Neural cell (in vitro differentiated cells): ENCODE results near the gene NANOS3. TPM values are rescaled to one million over a fixed set of nuclear protein-coding genes. Genes with fewer than 3 reads are reported as not detected.

Experiments
- H2AFZ ChIP-seq: fragments of 200-600, 300-800 bp; sonication (generic), shearing (Covaris generic); 2 replicates; pipeline ENCODE4 v1.6.0; 2014; ENCODE audit warnings: low read depth, mild to moderate bottlenecking, antibody characterized with exemption, low read length, moderate library complexity
- H3F3A ChIP-seq: fragments of 200-600 bp; shearing (Covaris generic); 2 replicates; pipeline ENCODE4 v1.6.1; 2016; ENCODE audit warnings: mild to moderate bottlenecking, moderate library complexity, mixed read lengths, antibody characterized with exemption, low read length; ENCODE audit not compliant: insufficient read depth, poor library complexity, severe bottlenecking
- H3K27ac ChIP-seq: fragments of 200-600, 300-800 bp; sonication (generic), shearing (Covaris generic); 2 replicates; pipeline ENCODE4 v1.5.1; 2014; ENCODE audit warnings: mild to moderate bottlenecking, low read length, moderate library complexity
- H3K27me3 ChIP-seq: fragments of 300-800, 200-600 bp; sonication (generic), shearing (Covaris generic); 2 replicates; pipeline ENCODE4 v1.6.0; 2014; ENCODE audit warnings: mild to moderate bottlenecking, low read depth, low read length, moderate library complexity; ENCODE audit not compliant: insufficient read depth
- H3K36me3 ChIP-seq: fragments of 300-800, 200-600 bp; sonication (generic), shearing (Covaris generic); 2 replicates; pipeline ENCODE4 v1.5.1; 2014; ENCODE audit warnings: mild to moderate bottlenecking, antibody characterized with exemption, low read length, moderate library complexity; ENCODE audit not compliant: insufficient read depth
- H3K4me2 ChIP-seq: fragments of 300-800, 200-600 bp; sonication (generic), shearing (Covaris generic); 2 replicates; pipeline ENCODE4 v1.6.0; 2014; ENCODE audit warnings: mild to moderate bottlenecking, low read length
- H3K4me3 ChIP-seq: fragments of 300-800, 200-600 bp; sonication (generic), shearing (Covaris generic); 2 replicates; pipeline ENCODE4 v1.5.1; 2014; ENCODE audit warnings: mild to moderate bottlenecking, low read length, moderate library complexity
- H3K79me2 ChIP-seq: fragments of 200-600 bp; shearing (Covaris generic); replicated peaks from 2 replicates; pipeline ENCODE4 v1.6.0; 2014; ENCODE audit warnings: mild to moderate bottlenecking, low read length, moderate library complexity; ENCODE audit not compliant: insufficient read depth
- H3K9ac ChIP-seq: fragments of 300-800, 200-600 bp; sonication (generic), shearing (Covaris generic); 2 replicates; pipeline ENCODE4 v1.6.1; 2016; ENCODE audit warnings: mild to moderate bottlenecking, low read length, mixed read lengths
- H3K9me2 ChIP-seq: fragments of 200-600 bp; shearing (Covaris generic); 2 replicates; pipeline ENCODE4 v1.6.1; 2016; ENCODE audit warnings: mild to moderate bottlenecking, low read length, mixed read lengths; ENCODE audit not compliant: insufficient read depth
- H3K9me3 ChIP-seq: fragments of 200-600, 300-800 bp; sonication (generic), shearing (Covaris generic); 2 replicates; pipeline ENCODE4 v1.6.1; 2016; ENCODE audit warnings: mild to moderate bottlenecking, mixed run types, low read length, moderate library complexity, mixed read lengths
- H4K20me1 ChIP-seq: fragments of 200-600 bp; shearing (Covaris generic); 2 replicates; pipeline ENCODE4 v1.6.1; 2016; ENCODE audit warnings: mild to moderate bottlenecking, mixed run types; ENCODE audit not compliant: insufficient read depth
- CTCF ChIP-seq: fragments of 450-650 bp; IDR thresholded peaks from 2 replicates; pipeline ENCODE4 v1.5.1; 2014; ENCODE audit warnings: antibody characterized with exemption, mild to moderate bottlenecking, moderate library complexity; ENCODE audit not compliant: poor library complexity, severe bottlenecking
- EP300 ChIP-seq: fragments of 450-650 bp; conservative IDR thresholded peaks from 2 replicates; pipeline ENCODE4 v1.6.1; 2014; ENCODE audit warnings: antibody characterized with exemption, mild to moderate bottlenecking, moderate library complexity; ENCODE audit not compliant: poor library complexity, severe bottlenecking
- EZH2 ChIP-seq: fragments of 200-600, 300-800 bp; shearing (Covaris generic), sonication (generic); IDR thresholded peaks from 2 replicates; pipeline ENCODE4 v1.6.1; 2014; ENCODE audit warnings: antibody characterized with exemption, low read length, borderline replicate concordance, mild to moderate bottlenecking; ENCODE audit not compliant: insufficient read depth, poor library complexity, severe bottlenecking
- MXI1 ChIP-seq: fragments of 450-650 bp; conservative IDR thresholded peaks from 2 replicates; pipeline ENCODE4 v1.6.1; 2014; ENCODE audit warnings: antibody characterized with exemption, mild to moderate bottlenecking; ENCODE audit not compliant: poor library complexity, severe bottlenecking
- POLR2AphosphoS5 ChIP-seq: IDR thresholded peaks from 2 replicates; pipeline ENCODE4 v1.6.1; 2012
- RAD21 ChIP-seq: fragments of 450-650 bp; conservative IDR thresholded peaks from 2 replicates; pipeline ENCODE4 v1.6.1; 2014; ENCODE audit warnings: antibody characterized with exemption, mild to moderate bottlenecking, moderate library complexity
- REST ChIP-seq: IDR thresholded peaks from 2 replicates; pipeline ENCODE4 v1.6.1; 2012; ENCODE audit warnings: borderline replicate concordance
- SMC3 ChIP-seq: fragments of 450-650 bp; conservative IDR thresholded peaks from 2 replicates; pipeline ENCODE4 v1.6.1; 2014; ENCODE audit warnings: antibody characterized with exemption, mild to moderate bottlenecking, moderate library complexity; ENCODE audit not compliant: poor library complexity
- TAF1 ChIP-seq: IDR thresholded peaks from 2 replicates; pipeline ENCODE4 v1.6.1; 2012; ENCODE audit warnings: low read depth
- polyA plus RNA-seq: library from polyadenylated mRNA; depleted of rRNA; stranded (reverse); fragments of >200 nt; gene quantifications from 2 replicates; pipeline ENCODE4 v1.2.3, GENCODE V29; 2014

NANOS3 gene
- polyA plus RNA-seq, 1 donor from 2014 or later: 3.2 TPM

- peak; percentile 16 for TF ChIP-seq SMC3
Measured at GRCh38 chr19:13905634-13906520, 28.9 kb downstream of the NANOS3 start, which contains the start of the genes BRME1 and CC2D1A (continued).

- Histone ChIP-seq H3K27ac (no peak overlapping the region), H3K27me3 (no peaks in the 10 kb centered on the region), H3K9ac (peak overlapping the region; percentile 80), H3K4me3 (peak overlapping the region; percentile 91), H3K9me2 (no peaks in the 10 kb centered on the region), H2AFZ (peak overlapping the region; percentile 66), H3K4me2 (peak overlapping the region; percentile 85), H3K79me2 (peaks cover 4% of the 10 kb centered on the region), H3K36me3 (no peaks in the 10 kb centered on the region), H3K9me3 (no peaks in the 10 kb centered on the region), H4K20me1 (no peaks in the 10 kb centered on the region), H3F3A (no peaks in the 10 kb centered on the region)
- TF ChIP-seq RAD21: no peak
- TF ChIP-seq TAF1: no peak
- no peak for TF ChIP-seq POLR2AphosphoS5
- no peak for TF ChIP-seq REST
- no peak for TF ChIP-seq EP300
- no peak for TF ChIP-seq MXI1
- no peak for TF ChIP-seq CTCF
- no peak for TF ChIP-seq EZH2
- TF ChIP-seq SMC3: no peak
Measured at GRCh38 chr19:13906521-13906904, 29.6 kb downstream of the NANOS3 start.

GRCh38 chr19:13906910-13907309 lies 30.0 kb downstream of the NANOS3 start:
- Histone ChIP-seq H3K79me2 (peaks cover 4% of the 10 kb centered on the region), H4K20me1 (no peaks in the 10 kb centered on the region), H3K9me3 (no peaks in the 10 kb centered on the region), H3K27me3 (no peaks in the 10 kb centered on the region), H3K36me3 (no peaks in the 10 kb centered on the region), H3F3A (no peaks in the 10 kb centered on the region), H3K9me2 (no peaks in the 10 kb centered on the region), H3K4me2 (peak overlapping the region; percentile 85), H3K9ac (peak overlapping the region; percentile 80), H3K27ac (no peak overlapping the region), H3K4me3 (peak overlapping the region; percentile 91), H2AFZ (peak overlapping the region; percentile 66)
- TF ChIP-seq RAD21 (no peak), SMC3 (no peak), CTCF (no peak), TAF1 (no peak), EP300 (no peak), MXI1 (no peak), EZH2 (no peak), POLR2AphosphoS5 (no peak), REST (no peak)
